Measurements from ENCODE around the gene SLC24A3.
"Not testable (repeated sequence)": the region's sequence is repeated elsewhere in the genome, so short reads cannot be mapped to it uniquely, and the experiment has no call there.

SLC24A3 gene

GRCh38 chr20:19727251-19727847 lies 514.9 kb downstream of the SLC24A3 start:
- DNase-seq: no peak

DNA sequence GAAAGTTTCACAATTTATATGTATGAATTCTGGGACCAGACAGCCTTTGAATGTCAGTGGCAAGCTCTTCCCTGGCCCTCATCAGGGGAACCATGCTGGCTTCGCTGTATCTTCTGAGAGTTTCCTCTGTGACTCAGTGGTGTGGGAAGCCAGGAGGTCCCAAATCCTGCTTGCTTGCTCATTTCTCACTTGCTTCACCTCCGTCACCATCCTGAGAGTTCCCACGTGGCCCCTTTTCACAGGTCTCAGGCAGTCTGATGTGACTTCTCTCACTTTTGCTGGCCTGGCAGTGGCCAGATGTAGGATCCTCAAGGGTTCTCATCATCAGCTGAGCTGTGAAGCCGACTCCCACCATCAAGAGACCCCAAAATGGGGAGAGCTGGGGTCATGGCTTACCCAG lies 517.2 kb downstream of the SLC24A3 start:
- DNase-seq: no peak

GRCh38 chr20:19730706-19731105 lies 518.3 kb downstream of the SLC24A3 start:
- no peak for DNase-seq

DNA sequence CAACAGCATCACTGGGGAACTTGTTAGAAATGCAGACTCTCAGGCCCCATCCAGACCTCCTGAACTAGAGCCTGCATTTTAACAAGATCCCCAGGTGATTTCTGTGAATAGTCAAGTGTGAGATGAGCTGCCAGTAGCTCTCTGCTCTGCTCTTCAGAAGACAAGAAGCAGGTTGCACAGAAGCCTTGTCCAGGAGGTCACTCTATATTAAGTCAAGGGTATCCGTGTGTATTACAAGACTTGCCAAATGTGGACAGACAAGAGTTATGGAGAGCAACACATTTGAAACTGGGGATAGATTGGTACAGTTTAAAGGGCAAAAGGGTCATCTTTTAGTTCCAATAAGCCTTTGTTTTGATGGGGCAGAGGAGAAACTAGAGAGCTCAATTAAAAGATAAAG lies 522.4 kb downstream of the SLC24A3 start:
- no peak for DNase-seq

DNA sequence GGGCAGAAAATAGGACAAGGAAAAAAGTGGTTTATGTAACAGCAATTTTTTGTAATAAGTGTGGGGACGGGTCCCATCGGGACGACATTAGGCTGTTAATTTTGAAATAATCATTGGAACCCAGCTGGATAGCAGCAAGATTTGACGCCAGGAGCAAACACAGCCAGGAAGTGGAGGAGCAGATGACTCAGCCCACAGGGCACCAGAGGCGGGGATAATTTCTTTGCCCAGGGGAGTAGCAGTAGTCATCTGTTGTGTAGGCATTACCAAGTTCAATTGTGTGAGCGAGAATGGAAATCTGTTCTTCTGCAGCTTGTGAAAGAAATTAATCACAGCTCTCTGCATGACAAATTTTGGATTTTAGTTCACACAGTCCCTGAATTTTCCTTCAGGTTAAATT lies 523.0 kb downstream of the SLC24A3 start:
- no peak for DNase-seq

DNA sequence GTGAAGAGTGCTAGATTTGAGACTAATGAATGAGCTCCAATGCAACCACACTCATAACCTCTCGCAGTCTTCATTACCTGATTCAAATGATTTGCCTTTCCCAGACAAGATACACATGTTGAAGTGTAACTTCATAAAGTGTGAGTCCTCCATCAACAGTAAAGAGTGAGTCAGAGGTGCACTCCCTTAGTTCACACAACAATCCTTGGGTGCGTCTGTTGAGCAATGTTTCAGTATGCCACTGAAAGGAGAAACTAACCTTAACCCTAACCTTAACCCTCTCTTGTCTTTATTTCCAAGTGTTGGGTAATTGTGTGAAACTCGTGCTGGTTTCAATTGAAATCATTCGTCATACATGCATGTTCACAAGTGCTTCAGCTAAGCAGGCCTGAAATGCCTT lies 524.6 kb downstream of the SLC24A3 start:
- no peak for DNase-seq

GRCh38 chr20:19738951-19739350 lies 526.5 kb downstream of the SLC24A3 start:
- no peak for DNase-seq

DNA sequence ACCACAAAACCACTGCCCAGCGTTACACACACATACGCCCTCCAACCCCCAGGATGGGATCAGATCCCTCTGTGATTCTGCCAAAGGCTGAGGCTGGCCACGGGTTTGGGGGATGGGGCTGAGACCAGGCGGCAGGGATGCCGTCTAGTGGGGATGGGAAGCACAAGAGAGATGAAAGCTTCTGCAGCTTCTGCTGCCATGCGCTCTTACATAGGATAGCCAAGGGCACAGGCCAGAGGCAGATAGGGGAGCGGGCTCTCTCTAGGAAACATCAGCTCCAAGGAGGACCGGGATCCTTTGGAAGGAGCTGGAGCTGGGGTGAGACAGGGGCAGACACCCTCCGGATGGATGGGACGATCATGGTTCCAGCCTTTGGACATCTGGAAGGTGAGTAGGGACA lies 526.9 kb downstream of the SLC24A3 start:
- DNase-seq: no peak

GRCh38 chr20:19740512-19740911 lies 528.1 kb downstream of the SLC24A3 start:
- DNase-seq: no peak

DNA sequence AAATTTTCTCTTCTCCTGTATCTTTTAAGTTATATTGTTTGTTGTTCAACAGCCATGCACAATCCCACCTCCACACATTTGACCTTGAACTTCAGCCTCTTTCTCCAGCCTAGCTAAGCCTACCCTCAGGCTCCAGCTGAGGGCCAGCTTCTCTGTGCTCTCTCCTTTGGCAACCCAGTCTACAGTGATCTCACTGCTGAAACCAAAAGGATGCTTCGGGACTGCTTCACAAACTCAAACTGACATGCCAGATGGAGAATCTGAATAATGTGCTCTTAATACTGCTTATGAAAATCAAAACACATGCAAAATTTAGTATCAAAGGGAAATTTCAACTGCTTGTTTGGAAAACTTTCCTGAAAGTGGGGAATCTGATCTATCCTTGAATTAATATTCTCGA lies 529.5 kb downstream of the SLC24A3 start:
- no peak for DNase-seq

GRCh38 chr20:19742974-19743639 lies 530.7 kb downstream of the SLC24A3 start:
- DNase-seq: no peak

GRCh38 chr20:19743640-19743995 lies 531.2 kb downstream of the SLC24A3 start:
- no peak for DNase-seq

DNA sequence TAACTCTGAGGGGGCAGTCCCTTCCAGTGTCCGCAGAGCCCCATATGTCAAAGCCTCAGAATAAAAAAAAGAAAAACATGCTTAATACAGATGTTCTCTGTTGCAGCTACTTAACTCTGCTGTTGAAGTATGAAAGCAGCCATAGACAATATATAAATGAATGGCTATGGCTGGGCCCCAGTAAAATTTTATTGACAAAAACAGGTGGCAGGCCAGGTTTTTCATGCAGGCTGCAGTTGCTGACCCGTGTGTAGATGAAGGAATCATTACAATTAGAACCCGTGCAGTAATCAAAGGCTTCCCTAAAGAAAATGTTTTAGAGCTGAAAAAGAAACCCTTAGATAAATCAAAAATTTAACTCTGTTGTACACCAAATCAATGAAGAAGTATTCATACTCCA lies 532.7 kb downstream of the SLC24A3 start:
- no peak for DNase-seq

GRCh38 chr20:19745584-19745983 lies 533.1 kb downstream of the SLC24A3 start:
- no peak for DNase-seq

DNA sequence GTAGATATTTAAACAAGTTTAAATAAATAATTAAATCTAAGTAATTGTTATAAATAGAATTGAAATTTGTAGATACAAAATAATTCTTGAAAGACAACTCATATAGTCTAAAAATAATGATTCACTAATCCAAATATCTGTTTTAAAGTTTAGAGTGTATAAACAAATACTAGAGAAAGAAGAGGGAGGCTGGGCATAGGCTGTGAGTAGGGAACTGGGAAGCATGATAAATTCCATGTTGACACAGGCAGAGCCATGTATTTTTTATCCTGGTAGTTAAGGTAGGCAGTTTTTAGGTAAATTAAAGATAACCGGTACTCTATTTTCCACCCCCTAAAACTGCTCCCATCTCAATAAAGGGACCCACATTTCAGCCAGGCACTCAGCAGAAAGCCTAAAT lies 534.0 kb downstream of the SLC24A3 start:
- no peak for DNase-seq

DNA sequence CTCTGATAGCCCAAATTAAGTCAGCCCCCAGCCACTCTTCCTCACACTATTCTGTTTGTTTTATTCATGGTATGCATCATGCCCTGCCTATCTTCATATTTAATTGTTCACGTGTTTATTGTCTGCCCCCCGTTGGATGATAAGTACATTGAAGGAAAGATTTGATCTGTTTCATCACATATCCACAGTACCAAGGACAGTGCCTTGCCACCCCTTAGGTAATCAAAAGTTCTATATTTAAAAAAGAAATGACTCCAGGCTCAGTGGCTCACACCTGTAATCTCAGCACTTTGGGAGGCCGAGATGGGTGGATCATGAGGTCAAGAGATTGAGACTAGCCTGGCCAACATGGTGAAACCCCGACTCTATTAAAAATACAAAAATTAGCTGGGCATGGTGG lies 535.5 kb downstream of the SLC24A3 start:
- DNase-seq: no peak

- no peak for DNase-seq
Measured at GRCh38 chr20:19748681-19749080, 536.2 kb downstream of the SLC24A3 start.

- DNase-seq: no peak
Measured at GRCh38 chr20:19749618-19750071, 537.2 kb downstream of the SLC24A3 start.

DNA sequence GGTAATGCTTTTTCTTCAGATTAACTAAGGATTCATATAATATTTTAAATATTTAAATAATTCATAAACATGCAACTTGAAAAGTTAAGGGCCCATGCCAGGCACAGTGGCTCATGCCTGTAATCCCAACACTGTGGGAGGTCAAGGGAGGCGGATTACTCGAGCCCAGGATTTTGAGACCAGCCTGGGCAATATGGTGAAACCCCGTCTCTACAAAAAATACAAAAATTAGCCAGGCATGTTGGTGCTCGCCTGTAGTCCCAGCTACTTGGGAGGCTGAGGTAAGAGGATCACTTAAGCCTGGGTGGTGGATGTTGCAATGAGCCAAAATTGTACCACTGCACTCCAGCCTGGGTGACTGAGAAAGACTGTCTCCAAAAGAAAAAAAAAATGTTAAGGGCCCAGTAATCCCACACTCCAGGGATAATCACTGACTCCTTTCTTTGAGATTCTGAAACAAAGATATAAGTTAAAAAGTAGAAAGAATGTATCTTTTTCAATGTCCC lies 537.7 kb downstream of the SLC24A3 start:
- no peak for DNase-seq

GRCh38 chr20:19750907-19751636 lies 538.6 kb downstream of the SLC24A3 start:
- DNase-seq: no peak

GRCh38 chr20:19754201-19754600 lies 541.8 kb downstream of the SLC24A3 start:
- DNase-seq: not testable (repeated sequence)

DNA sequence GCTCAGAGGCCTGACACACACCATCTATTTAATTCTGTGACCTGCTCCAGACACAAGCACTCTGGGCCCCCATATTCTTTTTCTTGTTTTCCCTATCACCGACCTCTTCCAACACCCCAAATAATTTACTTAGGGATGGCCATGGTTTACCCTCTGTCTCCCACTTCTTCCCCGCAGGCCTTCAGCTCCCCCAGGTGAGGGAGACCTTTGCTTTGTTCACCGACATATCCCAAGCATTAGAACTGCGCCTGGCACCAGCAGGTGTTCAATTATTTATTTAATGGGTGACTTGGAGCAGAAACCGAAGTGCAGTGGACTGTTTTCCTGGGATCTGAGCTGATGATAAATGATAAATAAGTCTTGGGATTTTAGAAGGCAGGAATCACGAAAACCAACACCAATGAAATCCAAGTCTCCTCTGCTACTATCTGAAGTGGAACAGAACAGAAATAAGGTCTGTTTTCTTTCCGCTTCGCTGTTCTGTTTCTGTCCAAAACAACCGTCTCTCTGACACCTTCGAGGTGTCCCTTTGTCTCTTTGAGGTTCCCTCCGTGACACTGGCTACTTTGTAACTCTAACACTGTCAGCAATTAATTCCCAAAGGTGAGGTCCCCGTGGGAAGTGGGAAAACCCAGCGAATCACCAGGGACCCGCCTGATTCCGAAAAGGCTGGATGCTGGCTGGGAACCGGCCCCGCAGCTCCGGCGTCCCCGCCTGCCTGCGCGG lies 544.5 kb downstream of the SLC24A3 start:
- no peak for DNase-seq

- DNase-seq: no peak
Measured at GRCh38 chr20:19757487-19758132, 545.2 kb downstream of the SLC24A3 start.
